Type B pancreatic cell (in vitro differentiated cells): Measurements from ENCODE around the gene TRA2A. TPM values are rescaled to one million over a fixed set of nuclear protein-coding genes. Genes with fewer than 3 reads are reported as not detected.
A peak's percentile ranks its signal among the peaks of the same experiment; 100 is the strongest.
"Not testable (repeated sequence)": the region's sequence is repeated elsewhere in the genome, so short reads cannot be mapped to it uniquely, and the experiment has no call there.

Source experiments
- DNase-seq: peaks from one replicate; pipeline ENCODE4 v3.0.0; 2021; ENCODE audit warnings: mixed read lengths; ENCODE audit not compliant: unreplicated experiment; ENCODE audit errors: extremely low spot score
- H3K27ac Mint-ChIP-seq: 2 replicates; pipeline ENCODE4 v1.8.0; 2021; ENCODE audit warnings: mild to moderate bottlenecking, mixed read lengths
- H3K27me3 Mint-ChIP-seq: 2 replicates; pipeline ENCODE4 v1.8.0; 2021; ENCODE audit warnings: mixed read lengths
- H3K36me3 Mint-ChIP-seq: 2 replicates; pipeline ENCODE4 v1.8.0; 2021; ENCODE audit warnings: mixed read lengths
- H3K4me1 Mint-ChIP-seq: one replicate; pipeline ENCODE4 v1.8.0; 2021; ENCODE audit warnings: mixed read lengths; ENCODE audit not compliant: unreplicated experiment
- H3K4me3 Mint-ChIP-seq: 2 replicates; pipeline ENCODE4 v1.8.0; 2021; ENCODE audit warnings: mild to moderate bottlenecking, mixed read lengths
- H3K9me3 Mint-ChIP-seq: 2 replicates; pipeline ENCODE4 v1.8.0; 2021; ENCODE audit warnings: mixed read lengths
- CTCF ChIP-seq: fragments of 200-600 bp; sonication (generic); conservative IDR thresholded peaks from 2 replicates; pipeline ENCODE4 v1.5.0; 2021; ENCODE audit warnings: antibody characterized with exemption, mild to moderate bottlenecking
- total RNA-seq: library from RNA; stranded (reverse); gene quantifications from 2 replicates; pipeline ENCODE4 v1.2.1, GENCODE V29; 2021; ENCODE audit warnings: low replicate concordance

Gene TRA2A
- total RNA-seq, 1 donor from 2014 or later = 116 TPM

- H3K9me3 Mint-ChIP-seq = no peaks in the 10 kb centered on the region
- peaks cover 4% of the 10 kb centered on the region for H3K4me1 Mint-ChIP-seq
- H3K36me3 Mint-ChIP-seq = no peaks in the 10 kb centered on the region
- no peak overlapping the region for H3K27ac Mint-ChIP-seq
- no peaks in the 10 kb centered on the region for H3K27me3 Mint-ChIP-seq
- H3K4me3 Mint-ChIP-seq = no peak overlapping the region
- TF ChIP-seq CTCF = no peak
- DNase-seq = no peak
Observed at GRCh38 chr7:23490357-23491135, 41.2 kb downstream of the TRA2A start.

GRCh38 chr7:23488714-23489113, 43.1 kb downstream of the TRA2A start:
- not testable (repeated sequence) for H3K4me3 Mint-ChIP-seq, H3K27me3 Mint-ChIP-seq, H3K27ac Mint-ChIP-seq, H3K36me3 Mint-ChIP-seq, H3K4me1 Mint-ChIP-seq, DNase-seq, H3K9me3 Mint-ChIP-seq

GRCh38 chr7:23487670-23488069, 44.1 kb downstream of the TRA2A start:
- DNase-seq = no peak
- TF ChIP-seq CTCF = no peak
- peak overlapping the region; percentile 47 for H3K27ac Mint-ChIP-seq
- H3K4me1 Mint-ChIP-seq = peaks cover 4% of the 10 kb centered on the region
- no peaks in the 10 kb centered on the region for H3K9me3 Mint-ChIP-seq
- H3K36me3 Mint-ChIP-seq = no peaks in the 10 kb centered on the region
- H3K27me3 Mint-ChIP-seq = no peaks in the 10 kb centered on the region
- no peak overlapping the region for H3K4me3 Mint-ChIP-seq

GRCh38 chr7:23486002-23486773, 45.6 kb downstream of the TRA2A start:
- no peak for DNase-seq
- Mint-ChIP-seq H3K4me3 (no peak overlapping the region), H3K27ac (peak overlapping the region; percentile 6), H3K27me3 (no peaks in the 10 kb centered on the region), H3K9me3 (no peaks in the 10 kb centered on the region), H3K4me1 (peaks cover 8% of the 10 kb centered on the region), H3K36me3 (peaks cover 2% of the 10 kb centered on the region)
- no peak for TF ChIP-seq CTCF

- DNase-seq = no peak
- no peak for TF ChIP-seq CTCF
- Mint-ChIP-seq H3K36me3 (peaks cover 3% of the 10 kb centered on the region), H3K4me3 (no peak overlapping the region), H3K27me3 (no peaks in the 10 kb centered on the region), H3K27ac (no peak overlapping the region), H3K4me1 (peaks cover 11% of the 10 kb centered on the region), H3K9me3 (no peaks in the 10 kb centered on the region)
Observed at GRCh38 chr7:23482686-23483085, 49.1 kb downstream of the TRA2A start.
